ENCODE results near the gene ACOX2.

Gene ACOX2

GRCh38 chr3:58536501-58537411 lies at the start of gene ACOX2:
Gene ACOX2, minus strand, starts transcription at chr3:58537190. Its CDS starts 2,084 bp downstream, at chr3:58535106.
- Histone ChIP-seq H3K79me2 (peaks cover 3% of the 10 kb centered on the region), H3K36me3 (ENCODE audit: control insufficient read depth, insufficient read depth, low read length) (no peaks in the 10 kb centered on the region), H3K4me1 (peaks cover 26% of the 10 kb centered on the region), H3K27ac (peak within 1 kb of the TSS; percentile 88), H3K9ac (peak within 1 kb of the TSS; percentile 69), H3K4me2 (ENCODE audit: low read length) (peak within 1 kb of the TSS; percentile 60), H3K27me3 (ENCODE audit: control insufficient read depth, insufficient read depth, low read length) (no peaks in the 10 kb centered on the region), H3K4me3 (ENCODE audit: low read depth, low read length) (no peak within 1 kb of the TSS), H3K9me3 (ENCODE audit: control insufficient read depth, low read length) (no peaks in the 10 kb centered on the region), H2AFZ (peak within 1 kb of the TSS; percentile 97)
- no peak for TF ChIP-seq CTCF (IDR thresholded peaks at IDR 0.05)

- Histone ChIP-seq H3K9ac (no peak overlapping the region), H3K27ac (no peak overlapping the region), H3K9me3 (ENCODE audit: control insufficient read depth, low read length) (no peaks in the 10 kb centered on the region), H3K36me3 (ENCODE audit: control insufficient read depth, insufficient read depth, low read length) (no peaks in the 10 kb centered on the region), H3K27me3 (ENCODE audit: control insufficient read depth, insufficient read depth, low read length) (peaks cover 4% of the 10 kb centered on the region), H3K4me3 (ENCODE audit: low read depth, low read length) (no peak overlapping the region), H3K4me1 (peaks cover 5% of the 10 kb centered on the region), H3K4me2 (ENCODE audit: low read length) (peak overlapping the region; percentile 39), H2AFZ (no peak overlapping the region), H3K79me2 (no peaks in the 10 kb centered on the region)
- no peak for TF ChIP-seq CTCF (IDR thresholded peaks at IDR 0.05)
Observed at GRCh38 chr3:58585994-58586393, 49.0 kb upstream of the ACOX2 start.

- no peaks in the 10 kb centered on the region for H3K79me2 ChIP-seq
- peak overlapping the region; percentile 69 for H2AFZ ChIP-seq
- peak; percentile 73 for TF ChIP-seq CTCF (IDR thresholded peaks at IDR 0.05)
- peak overlapping the region; percentile 56 for H3K4me2 ChIP-seq (ENCODE audit: low read length)
- H3K27ac ChIP-seq: peak overlapping the region; percentile 65
- H3K4me3 ChIP-seq (ENCODE audit: low read depth, low read length): peak overlapping the region; percentile 45
- peaks cover 5% of the 10 kb centered on the region for H3K4me1 ChIP-seq
- peaks cover 4% of the 10 kb centered on the region for H3K27me3 ChIP-seq (ENCODE audit: control insufficient read depth, insufficient read depth, low read length)
- H3K9ac ChIP-seq: no peak overlapping the region
- H3K9me3 ChIP-seq (ENCODE audit: control insufficient read depth, low read length): no peaks in the 10 kb centered on the region
- no peaks in the 10 kb centered on the region for H3K36me3 ChIP-seq (ENCODE audit: control insufficient read depth, insufficient read depth, low read length)
Observed at GRCh38 chr3:58585005-58585786, 48.2 kb upstream of the ACOX2 start.

- Histone ChIP-seq H3K79me2 (no peaks in the 10 kb centered on the region), H3K36me3 (ENCODE audit: control insufficient read depth, insufficient read depth, low read length) (no peaks in the 10 kb centered on the region), H3K27me3 (ENCODE audit: control insufficient read depth, insufficient read depth, low read length) (peaks cover 4% of the 10 kb centered on the region), H3K4me2 (ENCODE audit: low read length) (peak overlapping the region; percentile 56), H3K4me3 (ENCODE audit: low read depth, low read length) (peak overlapping the region; percentile 45), H2AFZ (peak overlapping the region; percentile 69), H3K9ac (no peak overlapping the region), H3K27ac (peak overlapping the region; percentile 65), H3K9me3 (ENCODE audit: control insufficient read depth, low read length) (no peaks in the 10 kb centered on the region), H3K4me1 (peaks cover 5% of the 10 kb centered on the region)
- no peak for TF ChIP-seq CTCF (IDR thresholded peaks at IDR 0.05)
Observed at GRCh38 chr3:58584690-58585004, 47.7 kb upstream of the ACOX2 start.

Data from parathyroid adenoma (tissue), 2 donors.